Retina (tissue), 1 donor: ENCODE measurements around the gene ATG7.
"Not testable (repeated sequence)": the region's sequence is repeated elsewhere in the genome, so short reads cannot be mapped to it uniquely, and the experiment has no call there.

ENCODE experiments used
- DNase-seq: peaks from one replicate; pipeline ENCODE4 v3.0.0-alpha.2; 2016

Gene ATG7

DNA sequence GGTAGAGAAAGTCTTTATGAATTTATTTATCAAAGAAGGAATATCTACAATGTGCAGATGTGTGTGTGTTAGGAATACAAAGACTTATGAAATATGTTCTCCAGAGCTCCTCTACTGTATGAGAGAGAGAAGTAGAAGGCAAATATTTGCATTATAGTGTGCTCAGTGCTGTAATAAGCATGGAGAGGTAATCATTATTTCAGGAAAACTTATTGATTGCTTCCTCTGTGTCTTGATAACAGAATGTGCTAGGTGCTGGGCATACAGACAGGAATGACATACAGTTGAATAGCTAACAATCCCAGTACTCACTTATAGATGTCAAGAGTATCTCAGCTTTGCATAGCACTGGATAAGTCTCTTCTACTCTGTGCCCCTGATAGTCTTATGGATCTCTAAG, 30.2 kb downstream of the ATG7 start:
- DNase-seq = no peak

GRCh38 chr3:11304175-11304574, 32.0 kb downstream of the ATG7 start:
- DNase-seq = no peak

GRCh38 chr3:11305509-11305908, 33.3 kb downstream of the ATG7 start:
- DNase-seq = no peak

DNA sequence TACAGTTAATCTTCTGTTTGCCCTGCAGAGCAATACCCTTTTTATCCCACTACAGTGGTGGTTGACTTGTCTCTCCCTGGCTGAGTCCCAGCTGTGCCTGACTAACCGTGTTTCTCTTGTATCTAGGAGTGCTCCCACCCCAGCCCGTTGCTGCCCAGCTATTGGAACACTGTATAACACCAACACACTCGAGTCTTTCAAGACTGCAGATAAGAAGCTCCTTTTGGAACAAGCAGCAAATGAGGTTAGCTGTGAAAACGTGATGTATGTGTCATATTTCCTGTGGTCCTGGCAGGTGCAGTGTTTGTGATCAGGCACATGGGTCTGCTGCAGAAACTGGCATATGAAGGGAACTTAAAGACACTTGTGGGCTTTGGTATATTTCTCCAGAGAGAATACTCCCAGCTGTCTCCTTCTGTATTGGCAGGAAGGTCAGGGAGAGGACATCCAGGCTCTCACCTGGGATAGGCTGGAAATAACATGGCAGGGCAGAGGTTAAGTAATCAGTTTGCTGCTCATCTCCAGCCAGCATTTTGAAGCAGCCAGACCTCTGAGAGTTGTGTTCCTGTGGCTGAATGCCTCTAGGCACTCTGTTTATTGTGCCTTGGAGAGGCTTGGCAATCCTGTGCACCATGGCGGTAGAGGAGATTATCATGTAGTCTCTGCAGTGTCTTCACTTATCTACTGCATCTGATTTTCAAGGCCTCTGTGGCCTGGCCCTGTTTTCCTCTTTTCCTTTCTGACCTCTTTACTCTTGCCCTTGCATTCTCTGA, 34.8 kb downstream of the ATG7 start:
- no peak for DNase-seq

- no peak for DNase-seq
Observed at GRCh38 chr3:11307830-11308432, 35.7 kb downstream of the ATG7 start.

- no peak for DNase-seq
Observed at GRCh38 chr3:11310258-11310657, 38.1 kb downstream of the ATG7 start.

DNA sequence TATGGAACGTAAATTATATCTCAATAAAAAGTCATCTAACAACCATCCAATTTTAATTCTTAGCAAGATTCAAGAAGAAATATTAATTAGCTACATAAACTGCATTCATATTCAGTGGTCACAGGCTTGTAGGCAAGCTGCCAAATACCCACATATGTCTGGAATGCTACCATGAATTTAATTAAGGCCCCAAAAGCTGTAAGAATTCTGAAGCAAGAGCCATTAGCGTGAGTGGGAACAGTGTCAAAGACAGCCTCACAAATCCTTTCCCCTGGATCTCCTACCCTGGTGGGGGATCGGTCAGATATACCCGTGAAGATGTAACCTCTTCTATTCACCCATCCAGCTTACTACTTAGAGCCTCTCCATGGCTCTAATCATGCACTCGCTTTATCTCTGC, 40.0 kb downstream of the ATG7 start:
- DNase-seq = no peak

- no peak for DNase-seq
Observed at GRCh38 chr3:11317300-11317699, 45.1 kb downstream of the ATG7 start.

- no peak for DNase-seq
Observed at GRCh38 chr3:11322931-11323330, 50.7 kb downstream of the ATG7 start.

- DNase-seq = no peak
Observed at GRCh38 chr3:11323813-11324212, 51.6 kb downstream of the ATG7 start.

DNA sequence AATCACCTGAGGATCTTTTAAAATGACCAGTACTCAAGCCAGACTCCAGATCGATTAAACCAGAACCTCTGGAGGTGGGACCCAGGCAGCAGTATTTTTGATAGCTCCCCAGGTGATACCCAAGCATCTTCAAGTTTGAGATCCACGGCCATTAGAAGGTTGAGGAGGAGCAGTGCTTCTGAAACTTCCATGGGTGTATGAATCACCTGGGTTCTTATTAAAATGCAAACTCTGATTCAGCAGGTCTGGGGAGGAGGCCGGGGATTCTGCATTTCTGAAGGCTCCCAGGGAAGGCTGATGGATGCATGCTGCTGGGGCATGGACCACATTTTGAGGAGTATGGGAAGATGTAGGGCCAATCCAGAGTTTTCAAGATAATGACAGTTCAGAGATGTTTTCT, 55.4 kb downstream of the ATG7 start:
- DNase-seq = no peak

DNA sequence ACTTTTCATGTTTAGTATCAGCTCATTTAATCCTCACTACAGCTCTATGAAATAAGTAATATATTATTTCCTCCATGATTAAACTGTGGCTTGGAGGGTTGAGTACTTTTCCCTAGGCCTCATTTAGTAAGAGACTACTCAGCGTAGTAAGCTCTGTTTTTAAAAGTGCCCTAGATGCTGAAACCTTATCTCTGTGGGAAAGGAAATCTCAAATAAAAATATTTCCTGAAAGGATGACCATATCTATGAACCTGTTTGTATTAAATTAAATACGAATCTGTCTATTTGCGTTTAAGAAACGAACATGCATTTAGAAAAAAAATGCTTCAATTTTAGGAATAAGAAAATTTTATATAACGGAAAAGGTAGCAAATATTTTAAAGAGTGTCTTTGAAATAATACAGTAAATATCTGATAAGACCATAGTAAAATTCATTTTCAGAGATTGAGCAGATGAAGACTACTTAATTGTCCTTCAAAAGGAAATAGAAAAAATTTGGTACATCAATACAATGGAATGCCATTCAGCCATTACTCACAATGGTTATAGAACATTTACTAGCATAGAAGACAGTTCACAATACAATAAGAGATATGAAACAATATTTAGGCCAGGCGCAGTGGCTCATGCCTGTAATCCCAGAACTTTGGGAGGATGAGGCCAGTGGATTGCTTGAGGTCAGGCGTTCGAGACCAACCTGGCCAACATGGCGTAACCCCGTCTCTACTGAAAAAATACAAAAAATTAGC, 56.2 kb downstream of the ATG7 start:
- no peak for DNase-seq

- no peak for DNase-seq
Observed at GRCh38 chr3:11329777-11330176, 57.6 kb downstream of the ATG7 start.

- DNase-seq = no peak
Observed at GRCh38 chr3:11331101-11331500, 58.9 kb downstream of the ATG7 start.

DNA sequence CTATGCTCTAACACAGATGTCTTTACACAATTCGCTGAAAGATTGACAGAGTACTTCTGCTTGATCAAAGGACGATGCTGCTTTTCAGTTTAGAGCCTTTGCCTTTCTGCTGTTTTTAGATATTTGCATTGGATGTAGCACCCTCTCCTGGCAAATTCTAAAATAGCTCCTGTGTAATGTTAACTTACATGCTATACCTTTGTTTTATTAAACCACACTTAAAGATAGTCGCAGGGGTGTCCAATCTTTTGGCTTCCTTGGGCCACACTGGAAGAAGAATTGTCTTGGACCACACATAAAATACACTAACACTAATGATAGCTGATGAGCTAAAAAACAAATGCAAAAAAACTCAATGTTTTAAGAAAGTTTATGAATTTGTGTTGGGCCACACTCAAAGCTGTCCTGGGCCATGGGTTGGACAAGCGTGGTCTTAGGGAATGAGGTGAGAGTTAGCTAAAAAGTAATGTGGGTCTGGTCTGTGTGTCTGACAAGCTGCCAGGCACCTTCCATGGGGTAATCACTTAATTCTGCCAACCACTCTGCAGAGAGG, 62.9 kb downstream of the ATG7 start:
- DNase-seq = peak; percentile 24

- DNase-seq = no peak
Observed at GRCh38 chr3:11339541-11339940, 67.3 kb downstream of the ATG7 start.

GRCh38 chr3:11346416-11346815, 74.2 kb downstream of the ATG7 start:
- no peak for DNase-seq

DNA sequence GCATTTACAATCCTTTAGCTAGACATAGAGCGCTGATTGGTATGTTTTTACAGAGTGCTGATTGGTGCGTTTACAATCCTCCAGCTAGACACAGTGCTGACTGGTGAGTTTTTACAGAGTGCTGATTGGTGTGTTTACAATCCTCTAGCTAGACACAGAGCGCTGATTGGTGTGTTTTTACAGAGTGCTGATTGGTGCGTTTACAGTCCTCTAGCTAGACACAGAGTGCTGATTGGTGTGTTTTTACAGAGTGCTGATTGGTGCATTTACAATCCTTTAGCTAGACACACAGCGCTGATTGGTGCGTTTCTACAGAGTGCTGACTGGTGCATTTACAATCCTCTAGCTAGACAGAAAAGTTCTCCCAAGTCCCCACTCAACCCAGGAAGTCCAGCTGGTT, 76.7 kb downstream of the ATG7 start:
- DNase-seq = not testable (repeated sequence)

GRCh38 chr3:11349446-11349845, 77.2 kb downstream of the ATG7 start:
- no peak for DNase-seq

- no peak for DNase-seq
Observed at GRCh38 chr3:11350374-11350773, 78.2 kb downstream of the ATG7 start.

GRCh38 chr3:11351451-11351850, 79.3 kb downstream of the ATG7 start:
- no peak for DNase-seq

DNA sequence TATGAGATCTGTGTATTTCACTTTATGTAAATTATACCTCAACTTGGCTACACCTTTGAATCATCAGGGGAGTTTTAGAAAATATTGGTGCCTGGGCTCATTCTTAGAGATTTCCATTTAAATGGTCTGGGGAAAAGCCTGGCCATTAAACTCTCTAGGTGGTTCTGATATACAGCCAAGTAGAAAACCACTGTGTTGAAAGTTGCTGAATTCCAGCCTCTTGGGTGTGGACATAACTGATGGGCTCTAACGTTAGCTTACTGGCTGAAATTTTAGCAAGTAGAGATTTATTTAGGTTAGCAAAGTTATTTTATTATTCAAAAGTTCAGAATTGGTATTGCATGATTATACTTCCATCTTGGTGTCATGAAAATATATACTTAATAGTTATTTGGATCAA, 84.1 kb downstream of the ATG7 start:
- DNase-seq = no peak

DNA sequence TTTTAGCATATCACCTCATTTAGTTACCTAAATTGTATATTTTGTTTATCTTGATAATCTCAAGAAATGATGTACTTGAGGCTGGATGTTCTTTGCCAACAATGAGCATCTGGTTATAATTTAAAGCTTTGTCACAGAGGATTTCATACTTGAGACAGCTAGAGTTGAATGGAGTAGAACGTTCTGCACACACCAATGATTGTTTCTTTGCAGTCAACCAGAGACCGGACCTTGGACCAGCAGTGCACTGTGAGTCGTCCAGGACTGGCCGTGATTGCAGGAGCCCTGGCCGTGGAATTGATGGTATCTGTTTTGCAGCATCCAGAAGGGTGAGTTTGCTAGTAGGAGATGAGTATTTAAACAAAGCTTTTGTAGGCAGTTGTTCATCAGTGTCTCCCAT, 90.4 kb downstream of the ATG7 start:
- no peak for DNase-seq

- no peak for DNase-seq
Observed at GRCh38 chr3:11363715-11364114, 91.5 kb downstream of the ATG7 start.
